ENCODE results near the gene C2CD4B. TPM values are rescaled to one million over a fixed set of nuclear protein-coding genes. Genes with fewer than 3 reads are reported as not detected.
A peak's percentile ranks its signal among the peaks of the same experiment; 100 is the strongest.

The C2CD4B gene
- polyA plus RNA-seq, 2 of the 4 experiments (the other 2 are of a cell fraction) = 0.06 to 0.63 TPM

DNA sequence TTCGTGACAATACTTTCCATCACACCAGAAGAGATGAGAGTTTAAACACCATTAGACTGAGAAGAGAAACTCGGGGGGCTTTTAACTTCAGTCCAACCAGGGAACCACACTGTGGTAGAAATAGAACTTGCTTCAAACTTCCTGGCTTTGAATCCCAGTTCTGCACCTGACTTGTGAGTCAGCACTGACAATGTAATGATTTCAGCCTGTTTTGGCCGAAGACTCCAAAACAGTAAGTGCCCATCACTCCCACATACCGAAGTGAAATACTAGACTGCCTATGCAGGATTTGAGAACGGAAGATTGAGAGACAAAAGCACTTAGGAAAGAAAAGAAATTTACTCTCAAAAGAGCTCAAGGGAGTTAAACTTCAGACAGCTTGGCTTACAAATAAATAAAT is 27.0 kb downstream of the C2CD4B start:
- Histone ChIP-seq H3K27ac (0 out of 6 replicates have a peak overlapping the region, but pooled peaks of 1 of the 2 experiments have one; percentile 3), H3K4me3 (no peak overlapping the region), H3K4me2 (no peak overlapping the region), H3K4me1 (peaks cover 20% of the 10 kb centered on the region; the same call in 1 of the 3 replicates), H3K9me3 (no peaks in the 10 kb centered on the region; the same call in 2 of the 3 replicates)
- FAIRE-seq (no peak), DNase-seq (ENCODE audit: low read depth in 1 of 2, low spot score in 1 of 2) (peak in 1 of 2 experiments; percentile 13), ATAC-seq (no peak; a peak in 1 of 6 replicates)
- POLR2A ChIA-PET = no interaction called here
- CTCF ChIA-PET = interaction anchor here (1.0 to 1.5 kb wide), 4 partner anchors 8 to 13 kb away, joined by 3 read pairs; no protein-coding TSS in a partner anchor
- WGBS (ENCODE audit: missing lambda C conversion rate) = 54% methylated on average over 5 of the region's 5 CpGs
- TF ChIP-seq EP300 (IDR thresholded peaks at IDR 0.05) (no peak), NFE2L2 (conservative IDR thresholded peaks at IDR 0.05; ENCODE audit: low read length) (no peak)
- TF ChIP-seq, protein P1, sequence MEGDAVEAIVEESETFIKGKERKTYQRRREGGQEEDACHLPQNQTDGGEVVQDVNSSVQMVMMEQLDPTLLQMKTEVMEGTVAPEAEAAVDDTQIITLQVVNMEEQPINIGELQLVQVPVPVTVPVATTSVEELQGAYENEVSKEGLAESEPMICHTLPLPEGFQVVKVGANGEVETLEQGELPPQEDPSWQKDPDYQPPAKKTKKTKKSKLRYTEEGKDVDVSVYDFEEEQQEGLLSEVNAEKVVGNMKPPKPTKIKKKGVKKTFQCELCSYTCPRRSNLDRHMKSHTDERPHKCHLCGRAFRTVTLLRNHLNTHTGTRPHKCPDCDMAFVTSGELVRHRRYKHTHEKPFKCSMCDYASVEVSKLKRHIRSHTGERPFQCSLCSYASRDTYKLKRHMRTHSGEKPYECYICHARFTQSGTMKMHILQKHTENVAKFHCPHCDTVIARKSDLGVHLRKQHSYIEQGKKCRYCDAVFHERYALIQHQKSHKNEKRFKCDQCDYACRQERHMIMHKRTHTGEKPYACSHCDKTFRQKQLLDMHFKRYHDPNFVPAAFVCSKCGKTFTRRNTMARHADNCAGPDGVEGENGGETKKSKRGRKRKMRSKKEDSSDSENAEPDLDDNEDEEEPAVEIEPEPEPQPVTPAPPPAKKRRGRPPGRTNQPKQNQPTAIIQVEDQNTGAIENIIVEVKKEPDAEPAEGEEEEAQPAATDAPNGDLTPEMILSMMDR (IDR thresholded peaks at IDR 0.05) = no peak
- TF ChIP-seq, protein P2, sequence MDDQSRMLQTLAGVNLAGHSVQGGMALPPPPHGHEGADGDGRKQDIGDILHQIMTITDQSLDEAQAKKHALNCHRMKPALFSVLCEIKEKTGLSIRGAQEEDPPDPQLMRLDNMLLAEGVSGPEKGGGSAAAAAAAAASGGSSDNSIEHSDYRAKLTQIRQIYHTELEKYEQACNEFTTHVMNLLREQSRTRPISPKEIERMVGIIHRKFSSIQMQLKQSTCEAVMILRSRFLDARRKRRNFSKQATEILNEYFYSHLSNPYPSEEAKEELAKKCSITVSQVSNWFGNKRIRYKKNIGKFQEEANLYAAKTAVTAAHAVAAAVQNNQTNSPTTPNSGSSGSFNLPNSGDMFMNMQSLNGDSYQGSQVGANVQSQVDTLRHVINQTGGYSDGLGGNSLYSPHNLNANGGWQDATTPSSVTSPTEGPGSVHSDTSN (IDR thresholded peaks at IDR 0.05) = no peak

DNA sequence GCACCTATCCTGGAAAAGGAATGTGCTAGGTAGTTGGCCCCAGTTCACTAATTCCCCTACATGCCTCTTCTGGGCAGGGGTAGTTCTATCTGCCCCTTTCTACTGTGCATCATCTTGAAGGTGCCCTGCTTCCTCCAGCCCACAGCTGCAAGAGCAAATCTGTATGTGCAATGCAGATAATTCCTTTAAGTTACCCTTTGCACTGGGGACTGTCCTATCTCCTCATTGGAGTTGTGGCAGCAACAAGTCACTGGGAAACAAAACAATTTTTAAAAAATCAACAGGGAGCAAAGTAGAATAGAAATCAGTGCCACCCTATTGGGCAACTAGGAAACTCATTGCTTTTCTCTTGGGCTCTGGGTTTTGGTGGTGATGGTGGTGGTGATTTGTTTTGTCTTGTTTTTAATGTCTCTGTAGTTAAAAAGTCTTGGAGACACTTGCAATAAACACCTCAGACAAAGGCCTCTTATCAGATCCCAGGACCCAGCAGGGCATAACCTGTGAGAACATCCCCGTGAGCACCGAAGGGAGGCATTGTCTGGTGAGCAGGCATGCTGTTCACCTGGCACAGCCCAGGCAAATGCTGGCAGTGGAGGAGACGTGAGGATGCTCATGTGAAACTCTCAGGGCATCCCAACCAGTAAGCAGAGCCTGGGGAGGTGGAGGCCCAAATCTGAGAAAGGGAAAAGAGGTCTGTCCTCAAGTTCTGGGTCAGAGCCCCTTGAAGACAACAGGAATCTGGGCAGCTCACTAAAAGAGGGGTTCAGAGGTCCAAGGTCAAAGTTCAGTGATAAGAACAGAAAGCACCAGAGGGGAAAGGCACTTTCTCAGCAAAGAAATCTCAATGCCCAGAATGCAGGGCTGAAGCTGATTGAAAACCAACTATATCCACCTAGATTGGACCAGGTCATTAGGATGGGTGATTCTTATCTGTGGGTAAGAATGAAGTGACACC is 27.9 kb downstream of the C2CD4B start:
- FAIRE-seq (peak; percentile 36), DNase-seq (ENCODE audit: low read depth in 1 of 2, low spot score in 1 of 2) (no peak), ATAC-seq (no peak)
- H3K4me1 ChIP-seq = peaks cover 20% of the 10 kb centered on the region; the same call in 1 of the 3 replicates
- no peak overlapping the region for H3K4me3 ChIP-seq
- no peak overlapping the region for H3K4me2 ChIP-seq
- ChIA-PET POLR2A (no interaction called here), CTCF (interaction anchor here (1.0 to 1.5 kb wide), 6 partner anchors 7 to 65 kb away, joined by 3 to 5 read pairs (median 3); no protein-coding TSS in a partner anchor)
- no peak for TF ChIP-seq CHD2 (IDR thresholded peaks at IDR 0.05; ENCODE audit: low read length, partially characterized antibody)
- TF ChIP-seq HEYL (CRISPR knock-in tag; IDR thresholded peaks at IDR 0.05) = no peak
- TF ChIP-seq RARB (CRISPR knock-in tag; IDR thresholded peaks at IDR 0.05) = no peak
- no peak for TF ChIP-seq TP53 (CRISPR knock-in tag; IDR thresholded peaks at IDR 0.05)
- TF ChIP-seq, protein P3, sequence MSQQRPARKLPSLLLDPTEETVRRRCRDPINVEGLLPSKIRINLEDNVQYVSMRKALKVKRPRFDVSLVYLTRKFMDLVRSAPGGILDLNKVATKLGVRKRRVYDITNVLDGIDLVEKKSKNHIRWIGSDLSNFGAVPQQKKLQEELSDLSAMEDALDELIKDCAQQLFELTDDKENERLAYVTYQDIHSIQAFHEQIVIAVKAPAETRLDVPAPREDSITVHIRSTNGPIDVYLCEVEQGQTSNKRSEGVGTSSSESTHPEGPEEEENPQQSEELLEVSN (IDR thresholded peaks at IDR 0.05; ENCODE audit: borderline replicate concordance, low read depth) = no peak
- WGBS (ENCODE audit: missing lambda C conversion rate) = 67% methylated on average over 3 of the region's 3 CpGs
- H3K9me3 ChIP-seq = no peaks in the 10 kb centered on the region
- H3K27ac ChIP-seq = peak overlapping the region in 1 of 2 experiments; percentile 3; a peak in 1 of 6 replicates

DNA sequence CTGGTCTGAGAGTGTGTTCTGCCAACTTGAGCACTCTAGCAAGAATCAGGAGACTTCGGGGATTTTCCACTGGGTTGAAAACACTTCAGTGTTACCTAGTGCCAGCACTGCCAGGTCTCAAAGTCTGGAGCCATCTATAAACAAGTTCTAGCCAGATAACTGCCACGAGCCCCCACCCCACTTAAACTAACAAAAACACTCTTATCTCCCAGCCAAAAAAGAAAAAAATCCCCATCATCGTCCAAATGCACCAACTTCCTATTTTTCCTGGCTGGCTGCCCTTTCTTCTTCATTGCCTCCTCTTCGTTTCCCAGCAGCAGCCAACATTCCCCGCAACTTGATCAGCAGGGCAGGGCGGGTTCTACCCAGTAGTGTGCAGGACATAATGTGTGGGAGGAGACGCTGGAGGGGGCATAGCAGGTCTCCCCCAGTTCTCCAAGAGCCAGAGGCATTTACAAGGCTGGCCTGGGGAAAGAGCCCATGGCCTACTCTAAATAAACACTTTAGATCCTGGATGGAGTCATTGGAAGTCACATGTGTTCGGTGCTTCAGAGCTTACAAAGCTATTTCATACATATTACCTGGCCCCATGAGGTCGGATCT is 29.5 kb downstream of the C2CD4B start:
- Histone ChIP-seq H3K27ac (peak overlapping the region in 1 of 2 experiments; percentile 23; a peak in 1 of 6 replicates), H3K9me3 (no peaks in the 10 kb centered on the region), H3K4me3 (no peak overlapping the region), H3K4me1 (peaks cover 20% of the 10 kb centered on the region; the same call in 1 of the 3 replicates), H3K4me2 (no peak overlapping the region)
- CTCF ChIA-PET = interaction anchor here (1.2 to 1.3 kb wide), 2 partner anchors 10 kb away, joined by 3 to 5 read pairs; no protein-coding TSS in a partner anchor
- POLR2A ChIA-PET = no interaction called here
- 36% methylated on average over 9 of the region's 9 CpGs for WGBS (ENCODE audit: missing lambda C conversion rate)
- ATAC-seq (peak; percentile 37 to 66; a peak in 4 of 6 replicates), FAIRE-seq (no peak), DNase-seq (ENCODE audit: low read depth in 1 of 2, low spot score in 1 of 2) (peak in 1 of 2 experiments; percentile 33)
- TF ChIP-seq PHF8 (IDR thresholded peaks at IDR 0.05; ENCODE audit: borderline replicate concordance, low read depth) (no peak), CEBPB (IDR thresholded peaks at IDR 0.05) (no peak), BHLHE40 (IDR thresholded peaks at IDR 0.05; ENCODE audit: low read depth, low read length) (no peak), KDM1A (IDR thresholded peaks at IDR 0.05; ENCODE audit: low read depth) (no peak), SMC3 (IDR thresholded peaks at IDR 0.05) (no peak), HOXA7 (CRISPR knock-in tag; IDR thresholded peaks at IDR 0.05) (no peak)

Data from A549 (cell line).